HG02884 (cell line): ENCODE data around the gene MTHFD1L.
"Not testable (repeated sequence)": the region's sequence is repeated elsewhere in the genome, so short reads cannot be mapped to it uniquely, and the experiment has no call there.

Source experiments
- ATAC-seq: cut with Tn5 transposase; IDR thresholded peaks from one replicate; pipeline ENCODE4 v1.9.1; 2021; ENCODE audit warnings: mild to moderate bottlenecking, moderate library complexity; ENCODE audit not compliant: unreplicated experiment

Gene MTHFD1L

GRCh38 chr6:151036869-151037680 is 171.6 kb downstream of the MTHFD1L start:
- ATAC-seq: no peak

GRCh38 chr6:151038616-151039015 is 173.1 kb downstream of the MTHFD1L start:
- ATAC-seq: no peak

DNA sequence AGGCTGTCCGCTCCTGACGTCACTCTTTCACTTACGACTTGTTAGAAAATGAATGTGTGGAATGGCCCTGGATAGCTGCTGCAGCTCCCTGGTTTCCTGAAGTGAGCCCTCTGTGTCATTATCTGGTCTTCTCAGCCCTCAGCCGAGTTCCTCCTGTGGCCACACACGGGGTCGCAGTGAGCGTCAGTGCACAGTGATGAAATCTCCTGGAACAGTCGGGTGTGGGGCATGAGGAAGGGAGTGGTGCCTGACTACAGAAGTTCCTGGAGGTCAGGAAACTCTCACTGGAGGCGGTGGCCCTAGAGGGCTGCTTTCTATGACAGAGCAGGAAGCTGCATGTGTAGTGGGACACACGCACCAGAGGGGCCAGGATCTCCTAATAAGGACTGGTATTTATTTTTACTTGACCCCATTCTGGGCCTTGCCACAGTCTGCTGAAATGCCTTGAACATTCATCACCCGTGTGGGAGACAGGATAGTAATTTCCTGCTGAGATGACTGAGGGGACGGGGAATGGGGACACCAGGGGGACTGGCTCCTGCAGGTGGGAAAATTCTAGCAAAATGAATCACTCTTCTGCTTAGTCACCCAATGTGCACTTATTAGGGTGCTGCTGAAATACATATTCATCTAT is 175.5 kb downstream of the MTHFD1L start:
- not testable (repeated sequence) for ATAC-seq

GRCh38 chr6:151041686-151042085 is 176.2 kb downstream of the MTHFD1L start:
- ATAC-seq: no peak

GRCh38 chr6:151042911-151043330 is 177.4 kb downstream of the MTHFD1L start:
- ATAC-seq: not testable (repeated sequence)

DNA sequence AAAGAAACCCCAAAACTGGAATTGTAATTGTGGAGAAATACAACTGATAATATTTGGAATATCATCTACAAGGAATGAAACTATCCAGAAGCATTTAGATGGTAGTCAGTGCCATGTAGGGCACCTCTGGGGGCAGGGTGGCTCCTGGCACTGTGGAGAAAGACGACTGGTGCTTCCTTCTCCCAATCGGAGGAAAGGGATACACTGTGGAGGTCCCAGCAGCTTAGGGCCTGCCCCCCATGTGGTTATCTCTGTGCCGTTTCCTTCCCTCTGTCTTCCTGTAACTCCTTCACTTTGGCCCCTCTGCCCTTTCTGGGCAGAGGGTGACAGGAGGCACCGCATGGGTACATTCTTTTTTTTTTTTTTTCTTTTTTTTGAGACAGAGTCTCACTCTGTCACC is 178.4 kb downstream of the MTHFD1L start:
- no peak for ATAC-seq

GRCh38 chr6:151044465-151045441 is 179.3 kb downstream of the MTHFD1L start:
- ATAC-seq: no peak

DNA sequence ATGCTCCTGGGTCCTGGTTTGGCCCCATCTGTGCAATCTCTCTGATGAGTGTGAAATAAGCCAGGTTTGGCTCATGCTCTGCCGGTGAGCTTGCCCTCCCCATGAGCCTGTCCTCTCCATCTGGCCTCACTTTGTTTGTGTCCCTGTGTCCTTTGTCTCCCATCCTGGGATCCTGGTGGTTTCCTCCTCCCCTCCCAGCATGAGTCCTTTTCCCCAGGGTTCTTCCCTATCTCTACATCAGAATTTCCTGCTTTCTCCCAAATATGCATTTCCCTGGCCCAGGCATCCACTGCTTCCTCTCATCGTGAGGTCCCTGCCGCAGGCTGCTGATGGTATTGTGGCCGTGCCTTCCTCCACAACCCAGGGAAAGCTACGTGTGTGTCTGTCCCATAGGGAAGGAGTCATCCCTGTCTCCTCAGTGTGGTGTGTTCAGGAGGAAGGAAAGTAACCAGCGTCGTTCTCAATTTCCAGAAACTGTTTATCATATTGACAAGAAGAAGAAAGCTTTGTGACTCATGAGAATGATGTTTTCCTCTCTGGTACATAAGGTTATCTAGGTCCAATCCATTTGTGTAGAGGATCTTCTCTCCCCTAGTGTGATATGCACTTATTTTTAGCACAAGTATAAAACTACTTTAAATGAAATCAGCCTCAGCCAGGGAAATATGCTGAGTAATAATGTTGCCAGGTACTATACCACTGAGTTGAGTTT is 180.2 kb downstream of the MTHFD1L start:
- not testable (repeated sequence) for ATAC-seq

DNA sequence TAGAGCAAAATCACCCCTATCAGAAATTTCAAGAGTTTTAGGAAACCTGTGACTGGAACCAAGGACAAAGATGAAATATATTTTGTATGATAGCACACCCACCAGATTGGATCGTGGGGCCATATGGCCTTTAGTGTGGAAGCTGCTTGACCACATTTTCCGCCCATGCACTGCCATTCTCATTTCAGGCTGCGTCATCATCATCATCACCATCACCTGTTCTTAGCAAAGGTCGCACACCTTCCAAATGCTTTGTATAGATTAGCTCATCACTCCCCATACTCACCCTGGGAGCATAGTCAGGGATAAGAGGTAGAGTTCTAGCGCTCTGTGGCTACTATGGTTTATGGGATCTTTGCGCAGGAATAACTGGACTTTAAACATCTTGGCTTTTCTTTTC is 185.7 kb downstream of the MTHFD1L start:
- no peak for ATAC-seq

GRCh38 chr6:151052021-151052646 is 186.6 kb downstream of the MTHFD1L start:
- ATAC-seq: no peak

GRCh38 chr6:151054306-151054705 is 188.8 kb downstream of the MTHFD1L start:
- no peak for ATAC-seq

- no peak for ATAC-seq
These were observed 190.9 kb downstream of the MTHFD1L start for GRCh38 chr6:151056230-151056907.

GRCh38 chr6:151057061-151057460 is 191.6 kb downstream of the MTHFD1L start:
- no peak for ATAC-seq

DNA sequence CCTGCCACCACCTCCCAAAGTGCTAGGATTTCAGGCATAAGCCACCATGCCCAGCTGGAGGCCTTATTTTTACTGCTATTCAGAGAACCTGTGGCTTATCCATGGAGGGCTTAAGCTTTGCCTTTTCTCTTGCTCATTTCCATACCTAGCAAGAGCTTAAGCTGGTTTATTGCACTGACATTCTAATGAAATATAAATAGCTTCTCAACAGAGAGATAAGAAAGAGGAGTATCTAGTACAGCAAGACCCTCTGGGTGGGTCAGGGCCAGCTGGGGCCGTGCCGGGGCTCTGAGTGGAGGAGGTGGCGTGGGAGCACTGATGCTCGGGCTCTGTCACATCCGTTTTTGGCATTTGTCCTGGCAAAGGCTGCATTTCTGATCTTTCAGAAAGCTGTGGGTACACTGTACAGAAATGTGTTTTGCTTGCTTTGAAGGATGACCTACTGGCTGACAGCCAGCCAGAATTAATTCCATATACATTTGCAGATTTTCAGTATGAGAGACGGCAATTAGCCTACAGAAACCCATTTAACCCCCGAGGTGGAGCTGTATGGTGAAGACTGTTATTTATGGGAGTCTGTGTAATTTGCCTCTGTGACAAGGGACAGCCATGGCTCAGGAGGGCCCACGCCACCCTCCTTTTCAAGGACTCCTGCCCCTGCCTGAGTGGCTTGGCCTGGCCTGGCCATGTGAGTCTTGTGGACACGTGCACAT is 192.7 kb downstream of the MTHFD1L start:
- no peak for ATAC-seq

GRCh38 chr6:151059612-151060095 is 194.2 kb downstream of the MTHFD1L start:
- no peak for ATAC-seq

GRCh38 chr6:151060096-151060765 is 194.7 kb downstream of the MTHFD1L start:
- no peak for ATAC-seq

DNA sequence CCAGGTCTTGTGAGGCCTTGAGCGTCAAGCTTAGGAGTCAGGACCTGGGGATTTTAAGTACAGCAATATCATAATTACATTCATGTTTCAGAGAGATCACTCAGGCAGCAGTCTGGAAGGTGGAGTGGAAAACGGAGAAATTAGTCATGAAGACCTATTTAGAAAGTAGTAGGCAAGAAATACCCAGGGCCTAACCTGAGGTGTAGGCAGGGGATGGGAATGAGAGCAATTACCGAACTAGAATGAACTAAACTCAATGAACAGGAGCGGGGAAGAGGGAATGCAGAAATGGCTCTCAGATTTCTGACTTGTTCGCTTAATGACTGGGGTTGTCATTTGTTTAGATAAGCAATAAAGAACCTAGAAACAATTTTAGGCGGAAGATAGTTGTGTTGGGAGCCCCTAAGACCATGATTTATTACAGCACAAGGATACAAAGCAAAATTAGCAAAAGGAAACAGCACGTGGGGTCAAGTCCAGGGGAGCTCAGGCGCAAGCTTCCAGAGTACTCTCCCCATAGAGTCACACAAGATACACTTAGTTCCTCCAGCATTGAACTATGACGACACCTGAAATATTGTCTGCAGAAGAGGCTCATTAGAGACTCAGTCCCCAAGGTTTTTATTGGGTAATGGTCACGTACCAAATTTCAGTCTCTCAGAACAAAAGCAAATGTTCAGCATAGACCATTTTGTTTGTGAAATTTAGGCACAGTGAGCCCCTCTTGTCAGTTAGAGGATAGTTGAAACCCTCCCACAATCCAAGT is 195.4 kb downstream of the MTHFD1L start:
- no peak for ATAC-seq
